CD4-positive, alpha-beta T cell treated with Interleukin-21 for 1 hour (primary cell): ENCODE measurements around the gene S100Z.
"Not testable (repeated sequence)": the region's sequence is repeated elsewhere in the genome, so short reads cannot be mapped to it uniquely, and the experiment has no call there.

Experiments
- DNase-seq: peaks from one replicate; pipeline ENCODE4 v3.0.0-alpha.2; 2020

The S100Z gene

DNA sequence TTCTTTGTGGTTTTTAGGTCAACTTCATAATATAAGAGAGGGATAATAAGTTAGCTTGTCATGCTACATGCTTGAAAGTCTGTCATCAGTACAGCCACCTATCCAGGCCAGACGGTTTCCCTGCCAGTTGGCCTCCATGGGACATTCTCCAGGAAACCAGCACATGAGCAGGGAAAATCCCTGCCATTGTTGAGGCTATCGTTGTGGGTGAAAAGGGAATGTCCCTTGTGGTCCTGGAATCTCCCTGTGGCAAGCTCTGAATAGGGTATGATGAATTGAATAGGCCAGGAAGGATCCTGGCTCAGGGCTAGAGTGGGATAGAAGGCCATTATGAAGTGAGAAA, 18.7 kb upstream of the S100Z start:
- DNase-seq: no peak

DNA sequence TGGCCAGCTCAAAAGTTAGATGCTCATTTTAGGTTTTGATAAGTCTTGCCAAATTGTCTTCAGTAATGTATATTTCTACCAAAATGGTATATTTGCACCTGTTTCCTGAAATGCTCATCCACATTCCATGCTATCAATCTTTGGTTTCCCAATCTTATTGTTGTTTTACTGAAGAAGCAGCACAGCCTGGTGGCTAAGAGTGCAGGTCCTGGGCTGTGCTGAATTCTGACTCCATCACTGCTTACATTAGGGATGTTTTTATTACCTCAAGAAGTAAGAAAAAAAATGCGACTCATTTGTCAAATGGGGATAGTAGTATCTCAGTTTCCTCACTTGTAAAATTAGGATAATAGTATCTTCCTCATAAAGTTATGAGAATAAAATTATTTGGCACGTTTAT, 13.6 kb upstream of the S100Z start:
- no peak for DNase-seq

DNA sequence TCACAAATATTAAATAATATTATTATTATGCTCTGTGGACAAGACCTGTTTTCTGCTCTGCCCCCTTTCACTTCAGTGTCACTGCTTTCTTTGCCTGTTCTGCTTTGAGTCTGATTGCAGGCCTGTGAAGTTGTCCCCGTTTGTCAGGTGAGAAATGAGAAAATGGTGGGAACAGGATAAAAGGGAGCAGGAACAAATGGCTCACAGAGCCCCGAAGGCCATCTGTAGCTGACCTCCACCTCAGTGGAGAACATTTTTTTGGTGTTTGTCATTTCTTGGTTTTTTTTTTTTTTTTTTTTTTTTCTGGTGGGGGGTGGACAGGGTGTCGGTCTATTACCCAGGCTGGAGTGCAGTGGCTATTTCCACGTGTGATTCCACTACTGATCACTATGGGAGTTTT, 13.2 kb upstream of the S100Z start:
- DNase-seq: no peak

DNA sequence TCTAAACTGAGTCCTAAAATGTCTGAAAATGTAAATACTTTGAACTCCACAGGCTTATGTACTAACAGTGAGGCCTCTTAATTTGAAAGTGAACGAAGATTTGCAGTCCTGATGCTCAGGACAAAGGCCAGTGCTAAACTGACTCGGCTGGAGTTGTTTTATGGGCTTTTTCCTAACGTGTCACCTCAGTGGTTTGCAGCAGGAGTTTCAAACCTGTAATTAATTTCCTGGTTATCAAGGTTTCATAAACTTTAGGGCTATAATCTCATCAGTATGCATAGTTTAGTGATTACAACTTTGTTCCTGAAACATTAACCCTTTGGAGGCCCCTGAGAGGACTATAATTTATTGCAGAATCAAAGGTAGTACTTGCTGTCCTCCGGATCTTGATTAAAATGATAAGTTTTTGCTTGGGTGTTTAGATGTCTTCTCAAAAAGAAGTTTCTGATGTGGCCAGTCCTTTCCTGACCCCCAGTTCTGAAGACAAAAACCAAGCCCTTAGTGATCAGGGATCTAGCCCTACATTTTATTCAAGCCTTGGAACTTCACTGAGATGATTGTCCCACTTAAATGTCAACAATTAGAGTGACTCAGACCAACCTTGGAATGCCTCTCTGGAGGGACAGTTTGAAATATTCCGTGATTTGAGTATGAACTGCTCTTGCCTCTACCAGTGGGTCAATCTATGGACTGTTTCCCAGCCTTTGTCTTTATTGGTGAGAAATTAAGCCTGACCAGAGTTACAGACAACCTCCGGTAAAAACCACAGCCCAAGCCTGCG, 11.1 kb upstream of the S100Z start:
- no peak for DNase-seq

GRCh38 chr5:76841361-76841760, 8.5 kb upstream of the S100Z start:
- no peak for DNase-seq

- DNase-seq: no peak
Measured at GRCh38 chr5:76845890-76846289, 3.9 kb upstream of the S100Z start.

DNA sequence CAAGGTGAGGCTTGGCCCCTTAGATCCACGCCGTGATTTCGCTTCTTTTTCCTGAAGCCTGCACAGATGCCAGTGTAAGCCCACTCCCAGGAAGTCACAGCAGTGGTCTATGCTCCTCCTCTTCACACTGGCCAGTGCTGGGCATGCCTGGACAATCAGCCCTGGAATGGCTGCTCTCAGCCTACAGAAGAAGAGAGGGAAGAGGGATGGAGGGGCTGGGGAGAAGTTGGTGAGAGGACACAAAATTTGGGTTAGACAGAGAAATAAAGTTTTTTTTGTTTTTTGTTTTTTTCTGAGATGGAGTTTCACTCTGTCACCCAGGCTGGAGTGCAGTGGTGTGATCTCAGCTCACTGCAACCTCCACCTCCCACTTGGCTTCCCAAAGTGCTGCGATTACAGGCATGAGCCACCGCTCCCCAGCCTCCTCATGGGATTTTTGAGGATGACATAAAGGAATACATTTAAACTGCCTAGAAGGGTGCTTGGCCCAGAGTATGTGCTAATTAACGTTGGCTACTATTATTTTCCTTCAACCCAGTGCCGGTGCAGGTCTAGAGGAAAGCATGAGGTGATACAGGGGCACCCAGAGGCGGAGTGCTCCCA, 830 bp downstream of the S100Z start:
- no peak for DNase-seq

- DNase-seq: no peak
Measured at GRCh38 chr5:76851728-76852369, 2.0 kb downstream of the S100Z start.

DNA sequence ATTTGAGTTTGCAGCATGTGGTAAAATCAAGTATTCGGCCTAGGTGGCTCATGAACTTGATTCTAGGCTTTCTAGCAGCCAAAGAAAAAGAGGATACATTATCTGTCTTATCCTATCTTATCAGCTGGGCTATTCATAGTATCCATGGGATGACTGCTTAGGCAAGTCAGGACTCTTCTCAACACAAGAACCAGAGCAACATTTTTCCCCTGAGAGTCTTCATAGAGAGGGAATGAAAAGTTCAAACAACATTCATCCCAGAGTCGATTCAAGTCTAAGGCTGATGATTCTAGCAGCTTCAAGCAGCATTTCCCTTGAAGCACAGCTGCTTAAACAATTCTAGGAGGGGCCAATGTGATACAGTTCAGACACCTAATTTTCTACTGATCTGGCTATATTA, 3.0 kb downstream of the S100Z start:
- no peak for DNase-seq

GRCh38 chr5:76853741-76854140, 3.9 kb downstream of the S100Z start:
- DNase-seq: not testable (repeated sequence)

DNA sequence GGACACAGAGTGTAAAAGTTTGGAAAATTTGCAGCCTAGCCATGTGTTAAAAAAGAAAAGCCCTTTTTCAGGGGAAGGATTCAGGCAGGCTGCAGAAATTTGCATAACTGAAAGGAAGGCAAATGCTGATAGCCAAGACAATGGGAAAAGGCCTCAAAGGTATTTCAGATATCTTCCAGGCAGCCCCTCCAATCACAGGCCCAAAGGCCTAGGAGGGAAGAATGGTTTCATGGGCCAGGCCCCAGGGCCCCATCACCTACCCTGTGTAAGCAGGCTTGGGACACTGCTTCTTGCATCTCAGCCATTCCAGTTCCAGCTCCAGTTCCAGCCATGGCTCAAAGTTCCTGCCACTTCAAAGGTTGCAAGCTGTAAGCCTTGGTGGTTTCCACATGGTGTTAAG, 4.8 kb downstream of the S100Z start:
- no peak for DNase-seq

GRCh38 chr5:76855501-76855900, 5.7 kb downstream of the S100Z start:
- DNase-seq: not testable (repeated sequence)

DNA sequence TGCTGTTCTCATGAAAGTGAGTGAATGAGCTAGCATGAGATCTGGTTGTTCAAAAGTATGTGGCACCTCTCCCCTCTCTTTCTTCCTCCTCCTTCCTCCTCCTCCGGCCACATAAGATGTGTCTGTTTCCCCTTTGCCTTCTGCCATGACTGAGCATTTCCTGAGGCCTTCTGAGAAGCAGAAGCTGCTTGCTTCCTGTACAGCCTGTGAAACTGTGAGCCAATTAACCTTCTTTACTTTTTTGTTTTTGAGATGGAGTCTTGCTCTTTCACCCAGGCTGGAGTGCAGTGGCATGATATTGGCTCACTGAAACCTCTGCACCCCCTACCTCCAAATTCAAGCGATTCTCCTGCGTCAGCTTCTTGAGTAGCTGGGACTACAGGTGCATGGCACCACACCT, 6.1 kb downstream of the S100Z start:
- DNase-seq: peak; percentile 54

GRCh38 chr5:76856800-76857199, 7.0 kb downstream of the S100Z start:
- DNase-seq: not testable (repeated sequence)

DNA sequence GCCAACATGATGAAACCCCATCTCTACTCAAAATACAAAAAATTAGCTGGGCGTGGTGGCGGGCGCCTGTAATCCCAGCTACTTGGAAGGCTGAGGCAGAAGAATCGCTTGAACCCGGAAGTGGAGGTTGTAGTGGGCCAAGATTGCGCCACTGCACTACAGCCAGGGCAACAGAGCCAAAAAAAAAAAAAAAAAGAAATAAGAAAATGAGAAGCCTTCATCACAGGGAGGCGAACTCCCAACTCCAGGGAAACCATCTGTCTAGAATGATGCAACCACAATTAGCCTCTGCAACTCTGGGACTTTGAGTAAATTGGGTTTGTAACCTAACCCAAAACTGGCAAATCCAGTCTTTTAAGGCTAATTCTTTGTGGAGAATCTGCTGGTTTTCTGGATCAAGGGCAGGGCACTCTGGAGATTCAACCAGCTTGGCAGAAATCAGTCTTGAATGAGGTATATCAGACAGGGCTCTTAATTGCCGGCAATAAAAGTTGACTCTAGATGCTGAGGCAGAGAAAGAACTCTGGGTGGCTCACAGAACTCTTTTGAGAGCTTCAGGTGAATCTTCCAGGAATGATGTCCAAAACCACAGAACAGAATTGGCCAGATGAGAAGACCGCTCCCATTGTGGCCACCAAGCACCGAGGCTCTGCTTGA, 9.9 kb downstream of the S100Z start:
- no peak for DNase-seq

DNA sequence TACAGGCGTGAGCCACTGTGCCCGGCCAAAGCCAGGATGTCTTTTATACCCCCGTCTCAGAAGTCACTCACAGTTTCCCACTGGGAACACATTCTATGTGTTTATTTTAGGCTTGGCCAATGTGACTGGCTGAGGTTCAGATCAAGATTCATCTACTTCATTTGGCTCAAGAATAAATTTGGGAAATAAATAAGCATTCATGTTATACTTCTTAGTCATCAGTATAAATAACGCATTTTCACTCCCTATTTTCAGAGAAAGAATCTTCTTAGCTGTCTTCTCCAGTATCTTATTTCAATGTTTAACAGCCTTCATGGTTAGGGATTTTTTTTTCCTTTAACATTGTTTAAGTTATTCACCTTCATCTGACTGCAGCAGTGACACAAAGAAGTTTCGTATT, 11.8 kb downstream of the S100Z start:
- no peak for DNase-seq

DNA sequence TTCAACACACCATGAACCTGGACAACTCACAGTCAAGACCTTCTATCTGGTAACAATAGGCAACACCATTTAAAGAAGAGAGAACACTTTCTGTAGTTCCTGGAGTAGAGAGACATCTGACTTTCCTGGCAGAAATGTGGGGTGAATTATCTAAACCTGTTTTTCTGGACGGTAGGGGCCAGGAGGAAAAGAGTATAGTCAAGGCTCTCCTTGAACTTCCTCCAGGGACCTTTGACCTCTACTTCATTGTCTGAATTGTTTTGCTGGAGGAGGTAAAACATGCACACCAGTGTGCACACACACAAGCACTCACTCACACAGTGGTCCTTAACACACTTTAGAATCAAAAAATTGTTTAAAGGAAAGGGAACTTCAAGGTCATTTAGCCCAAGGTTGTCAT, 13.2 kb downstream of the S100Z start:
- DNase-seq: no peak

- DNase-seq: no peak
Measured at GRCh38 chr5:76866503-76866902, 16.7 kb downstream of the S100Z start.

GRCh38 chr5:76867038-76867437, 17.2 kb downstream of the S100Z start:
- DNase-seq: no peak

- peak; percentile 68 for DNase-seq
Measured at GRCh38 chr5:76867827-76868693, 18.2 kb downstream of the S100Z start.

GRCh38 chr5:76870046-76870445, 20.2 kb downstream of the S100Z start:
- no peak for DNase-seq

DNA sequence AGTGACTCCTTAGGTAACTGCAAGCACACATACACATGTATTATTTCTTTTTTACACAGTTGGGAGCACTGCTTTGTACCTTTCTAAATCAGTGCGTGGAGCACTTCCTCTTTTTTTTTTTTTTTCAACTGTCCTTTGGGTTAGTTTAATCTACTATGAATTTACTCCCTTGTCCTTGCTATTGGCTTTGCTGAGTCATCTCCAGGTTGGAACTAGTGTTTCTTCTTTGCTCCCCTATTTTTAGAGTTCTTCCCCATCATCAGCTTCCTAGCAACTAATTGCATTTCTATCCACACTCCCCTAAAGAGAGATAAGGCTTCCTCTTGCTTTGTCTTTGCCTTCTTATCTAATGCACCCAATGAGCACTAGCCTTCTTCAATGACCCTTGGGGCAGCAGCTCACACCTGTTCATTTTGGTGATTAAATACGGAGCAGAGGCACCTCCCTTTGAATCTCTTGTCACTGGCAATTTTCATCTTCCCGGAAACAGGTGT, 24.3 kb downstream of the S100Z start:
- no peak for DNase-seq
